ENCODE measurements around the gene CFAP157. TPM values are rescaled to one million over a fixed set of nuclear protein-coding genes. Genes with fewer than 3 reads are reported as not detected.
A peak's percentile ranks its signal among the peaks of the same experiment; 100 is the strongest.

CFAP157 gene
- total RNA-seq, 1 donor from 2014 or later = 8.0 TPM

- H3K9me3 Mint-ChIP-seq = peaks cover 4% of the 10 kb centered on the region
- H3K4me3 Mint-ChIP-seq = peak overlapping the region; percentile 80
- TF ChIP-seq, protein P1, sequence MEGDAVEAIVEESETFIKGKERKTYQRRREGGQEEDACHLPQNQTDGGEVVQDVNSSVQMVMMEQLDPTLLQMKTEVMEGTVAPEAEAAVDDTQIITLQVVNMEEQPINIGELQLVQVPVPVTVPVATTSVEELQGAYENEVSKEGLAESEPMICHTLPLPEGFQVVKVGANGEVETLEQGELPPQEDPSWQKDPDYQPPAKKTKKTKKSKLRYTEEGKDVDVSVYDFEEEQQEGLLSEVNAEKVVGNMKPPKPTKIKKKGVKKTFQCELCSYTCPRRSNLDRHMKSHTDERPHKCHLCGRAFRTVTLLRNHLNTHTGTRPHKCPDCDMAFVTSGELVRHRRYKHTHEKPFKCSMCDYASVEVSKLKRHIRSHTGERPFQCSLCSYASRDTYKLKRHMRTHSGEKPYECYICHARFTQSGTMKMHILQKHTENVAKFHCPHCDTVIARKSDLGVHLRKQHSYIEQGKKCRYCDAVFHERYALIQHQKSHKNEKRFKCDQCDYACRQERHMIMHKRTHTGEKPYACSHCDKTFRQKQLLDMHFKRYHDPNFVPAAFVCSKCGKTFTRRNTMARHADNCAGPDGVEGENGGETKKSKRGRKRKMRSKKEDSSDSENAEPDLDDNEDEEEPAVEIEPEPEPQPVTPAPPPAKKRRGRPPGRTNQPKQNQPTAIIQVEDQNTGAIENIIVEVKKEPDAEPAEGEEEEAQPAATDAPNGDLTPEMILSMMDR (conservative IDR thresholded peaks at IDR 0.05) = peak; percentile 51
- H3K27me3 Mint-ChIP-seq = peaks cover 4% of the 10 kb centered on the region
- peak; percentile 91 for DNase-seq (ENCODE audit: extremely low spot score, unreplicated experiment)
- H3K27ac Mint-ChIP-seq = peak overlapping the region; percentile 87
- no peaks in the 10 kb centered on the region for H3K36me3 Mint-ChIP-seq
- H3K4me1 Mint-ChIP-seq (ENCODE audit: unreplicated experiment) = peaks cover 23% of the 10 kb centered on the region
These were observed 7.7 kb upstream of the CFAP157 start for GRCh38 chr9:127698985-127699670.

DNA sequence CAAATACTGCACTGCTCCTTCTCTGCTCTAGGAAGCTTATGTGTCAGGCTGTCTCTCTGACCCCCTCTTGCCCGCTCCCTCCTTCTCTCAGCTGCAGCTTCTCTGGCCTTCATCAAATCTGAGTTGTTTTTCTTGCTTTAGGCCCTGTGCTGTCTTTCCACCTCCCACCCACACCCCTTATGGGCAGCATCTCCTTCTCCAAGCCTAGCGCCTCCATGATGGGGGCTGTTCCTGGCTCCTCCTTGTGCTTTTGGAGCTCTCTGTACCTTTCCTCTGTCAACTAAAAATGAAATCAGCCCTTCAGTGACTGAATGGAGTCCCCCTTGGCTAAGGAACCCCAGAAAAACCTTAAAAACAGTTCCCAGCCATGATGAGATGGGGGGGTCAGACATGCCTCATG is 6.6 kb upstream of the CFAP157 start:
- TF ChIP-seq, protein P1 (conservative IDR thresholded peaks at IDR 0.05) = no peak
- DNase-seq (ENCODE audit: extremely low spot score, unreplicated experiment) = no peak
- Mint-ChIP-seq H3K9me3 (peaks cover 4% of the 10 kb centered on the region), H3K27me3 (peaks cover 4% of the 10 kb centered on the region), H3K4me1 (ENCODE audit: unreplicated experiment) (peaks cover 23% of the 10 kb centered on the region), H3K36me3 (no peaks in the 10 kb centered on the region), H3K27ac (peak overlapping the region; percentile 13), H3K4me3 (peak overlapping the region; percentile 46)

DNA sequence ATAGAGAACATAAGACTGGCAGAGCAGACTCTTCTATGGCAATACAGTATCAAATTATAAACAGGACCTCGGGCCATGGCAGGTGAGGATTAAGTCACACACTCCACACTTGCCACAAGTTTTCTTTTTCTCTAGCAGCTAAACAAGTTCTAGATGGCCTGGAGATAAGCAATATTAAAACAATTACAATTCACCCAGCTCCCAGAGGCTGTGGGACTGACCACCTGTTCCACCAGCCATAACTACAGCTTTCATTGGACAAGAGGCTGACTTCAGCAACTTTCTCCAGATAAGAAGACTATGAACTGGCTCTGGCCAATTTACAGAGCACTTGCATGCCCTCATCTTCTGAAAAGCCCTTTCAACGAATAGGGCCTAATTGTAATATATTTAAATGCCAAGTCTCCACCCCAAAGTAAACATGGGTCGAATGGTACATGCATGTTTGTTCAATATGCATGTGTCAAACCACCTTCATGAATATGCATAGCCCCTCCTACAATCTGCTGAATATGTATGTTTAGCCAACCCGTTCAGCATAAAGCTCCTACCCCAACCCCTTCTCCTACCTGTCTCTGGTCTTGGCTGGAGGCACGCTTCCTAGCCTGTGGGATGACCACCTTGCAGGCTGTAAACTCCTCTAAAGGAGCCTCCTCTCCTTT is 6.1 kb upstream of the CFAP157 start:
- TF ChIP-seq, protein P1 (conservative IDR thresholded peaks at IDR 0.05) = no peak
- DNase-seq (ENCODE audit: extremely low spot score, unreplicated experiment) = no peak
- H3K4me3 Mint-ChIP-seq = no peak overlapping the region
- peaks cover 4% of the 10 kb centered on the region for H3K27me3 Mint-ChIP-seq
- peak overlapping the region; percentile 13 for H3K27ac Mint-ChIP-seq
- H3K36me3 Mint-ChIP-seq = no peaks in the 10 kb centered on the region
- peaks cover 17% of the 10 kb centered on the region for H3K4me1 Mint-ChIP-seq (ENCODE audit: unreplicated experiment)
- peaks cover 4% of the 10 kb centered on the region for H3K9me3 Mint-ChIP-seq

DNA sequence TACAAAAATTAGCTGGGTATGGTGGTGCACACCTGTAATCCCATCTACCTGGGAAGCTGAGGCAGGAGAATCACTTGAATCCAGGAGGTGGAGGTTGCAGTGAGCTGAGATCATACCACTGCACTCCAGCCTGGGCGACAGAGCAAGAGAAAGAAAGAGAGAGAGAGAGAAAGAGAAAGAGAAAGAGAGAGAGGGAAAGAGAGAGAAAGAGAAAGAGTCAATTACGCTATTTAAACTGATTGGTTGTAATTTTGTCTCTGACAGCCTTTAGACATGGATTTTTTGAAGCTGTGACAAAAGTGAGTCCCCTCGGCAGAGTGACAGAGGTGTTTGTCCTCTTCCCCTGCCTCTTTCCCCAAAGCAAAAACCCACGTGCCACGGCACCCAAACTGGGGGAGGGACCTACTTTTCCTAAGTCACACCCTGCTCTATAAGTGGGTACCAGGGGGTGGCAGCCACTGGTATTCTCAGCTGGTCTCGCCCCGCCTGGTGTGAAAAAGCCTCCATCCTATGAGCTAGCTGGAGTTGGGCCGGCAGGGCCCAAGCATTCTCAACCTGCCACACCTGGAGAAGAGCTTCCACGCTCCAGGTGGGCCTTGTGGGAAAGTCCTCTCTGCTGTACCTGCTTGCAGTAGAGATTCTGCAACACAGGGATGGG is 3.4 kb upstream of the CFAP157 start:
- Mint-ChIP-seq H3K9me3 (peaks cover 4% of the 10 kb centered on the region), H3K4me1 (ENCODE audit: unreplicated experiment) (peaks cover 24% of the 10 kb centered on the region), H3K27ac (no peak overlapping the region), H3K27me3 (peaks cover 4% of the 10 kb centered on the region), H3K4me3 (no peak overlapping the region), H3K36me3 (no peaks in the 10 kb centered on the region)
- TF ChIP-seq, protein P1 (conservative IDR thresholded peaks at IDR 0.05) = no peak
- DNase-seq (ENCODE audit: extremely low spot score, unreplicated experiment) = no peak

GRCh38 chr9:127705577-127706379 is 1.0 kb upstream of the CFAP157 start:
- peaks cover 15% of the 10 kb centered on the region for H3K4me1 Mint-ChIP-seq (ENCODE audit: unreplicated experiment)
- H3K27me3 Mint-ChIP-seq = no peaks in the 10 kb centered on the region
- no peak for DNase-seq (ENCODE audit: extremely low spot score, unreplicated experiment)
- no peak overlapping the region for H3K27ac Mint-ChIP-seq
- H3K9me3 Mint-ChIP-seq = no peaks in the 10 kb centered on the region
- H3K36me3 Mint-ChIP-seq = no peaks in the 10 kb centered on the region
- TF ChIP-seq, protein P1 (conservative IDR thresholded peaks at IDR 0.05) = no peak
- no peak overlapping the region for H3K4me3 Mint-ChIP-seq

Measured in type B pancreatic cell (in vitro differentiated cells).